HepG2 (cell line): ENCODE measurements around the gene PCSK6. TPM values are rescaled to one million over a fixed set of nuclear protein-coding genes. Genes with fewer than 3 reads are reported as not detected.
A peak's percentile ranks its signal among the peaks of the same experiment; 100 is the strongest.

Source experiments
- ATAC-seq: fragments of 200-7000 bp; cut with Tn5 transposase; 3 replicates; pipeline ENCODE4 v1.9.1; 2020; ENCODE audit warnings: mild to moderate bottlenecking, moderate library complexity
- BruUV-seq: library from RNA; stranded (reverse); fragments of 400-500 nt; replicated peaks from 2 replicates; lab custom pipeline; 2021; lab: Mats Ljungman, UMichigan
- CTCF ChIA-PET: fragments of 300-600 bp; formaldehyde crosslinking; extraction: SDS; loops from one replicate; lab custom pipeline; 2021; ENCODE audit warnings: low total read pairs, inconsistent platforms, low intra/inter-chr PET ratio; lab: Yijun Ruan, JAX
- POLR2A ChIA-PET: fragments of 350-600 bp; sonication (Branson Sonifier 250); formaldehyde crosslinking; loops from one replicate; lab custom pipeline; 2020; ENCODE audit warnings: antibody characterized with exemption, inconsistent platforms; lab: Yijun Ruan, JAX
- DNase-seq: peaks from one replicate; pipeline ENCODE4 v3.0.0-alpha.2; 2015; ENCODE audit warnings: low spot score
- FAIRE-seq: peaks from 3 replicates; lab custom pipeline; 2011; peaks lifted over from hg19 to GRCh38; lab: Jason Lieb, UNC
- H2AFZ ChIP-seq: one replicate; pipeline ENCODE4 v1.6.1; 2011; ENCODE audit warnings: low read length, inconsistent platforms
- H3K27ac ChIP-seq: fragments of 300-600 bp; 3 replicates; pipeline ENCODE4 v1.8.0; 2011; ENCODE audit warnings: mixed run types, mild to moderate bottlenecking, mixed read lengths, low read length, inconsistent platforms; ENCODE audit not compliant: insufficient read depth; ENCODE audit errors: extremely low read length
- H3K27me3 ChIP-seq, 2 experiments: fragments of 200-600 bp in 1 of 2; 2 replicates in 1 of 2; 3 replicates in 1 of 2; pipeline versions ENCODE4 v1.6.0 to v1.8.0; 2011; ENCODE audit warnings: low read length in 2 of 2, mild to moderate bottlenecking in 2 of 2, moderate library complexity in 2 of 2, inconsistent platforms in 1 of 2; ENCODE audit not compliant: insufficient read depth in 2 of 2, control insufficient read depth in 1 of 2
- H3K36me3 ChIP-seq, 2 experiments: fragments of 200-600 bp in 1 of 2; replicated peaks in 1 of 2; 2 replicates in 1 of 2; 3 replicates in 1 of 2; pipeline versions ENCODE4 v1.5.1 to v1.8.0; 2011; ENCODE audit warnings: low read length in 2 of 2, inconsistent platforms in 1 of 2; ENCODE audit not compliant: insufficient read depth in 2 of 2, control insufficient read depth in 1 of 2
- H3K4me1 ChIP-seq: 2 replicates; pipeline ENCODE4 v1.5.1; 2012; ENCODE audit warnings: low read length, inconsistent platforms; ENCODE audit not compliant: insufficient read depth
- H3K4me2 ChIP-seq: 2 replicates; pipeline ENCODE4 v1.6.0; 2011; ENCODE audit warnings: low read depth, low read length, inconsistent platforms
- H3K4me3 ChIP-seq, 3 experiments: fragments of 200-600 bp in 1 of 3; sonication (generic), shearing (Covaris generic) in 1 of 3; replicated peaks in 1 of 3; 2 replicates each; pipeline ENCODE4 v1.5.1; 2011 to 2016; ENCODE audit warnings: low read length in 3 of 3, inconsistent platforms in 2 of 3, low read depth in 2 of 3, mild to moderate bottlenecking in 2 of 3, control low read depth in 1 of 3, mixed read lengths in 1 of 3; ENCODE audit not compliant: insufficient read depth in 1 of 3
- H3K79me2 ChIP-seq: one replicate; pipeline ENCODE4 v1.6.1; 2011; ENCODE audit warnings: low read length, inconsistent platforms; ENCODE audit not compliant: insufficient read depth
- H3K9ac ChIP-seq: 2 replicates; pipeline ENCODE4 v1.6.0; 2011; ENCODE audit warnings: mild to moderate bottlenecking, low read depth, low read length, inconsistent platforms; ENCODE audit not compliant: insufficient read depth
- H3K9me3 ChIP-seq: 2 replicates; pipeline ENCODE4 v1.5.1; 2012; ENCODE audit warnings: mild to moderate bottlenecking, low read length
- H4K20me1 ChIP-seq: 2 replicates; pipeline ENCODE4 v1.6.0; 2011; ENCODE audit warnings: inconsistent platforms, mild to moderate bottlenecking, low read length, moderate library complexity; ENCODE audit not compliant: insufficient read depth
- HMG20B ChIP-seq: conservative IDR thresholded peaks from 2 replicates; pipeline ENCODE4 v1.6.1; 2016; ENCODE audit warnings: missing genetic modification reagents, missing compliant biosample characterization
- KDM6A ChIP-seq: IDR thresholded peaks from 2 replicates; pipeline ENCODE4 v1.6.1; 2016; ENCODE audit warnings: low read depth
- LRRFIP1 ChIP-seq: sonication (generic); formaldehyde crosslinking; conservative IDR thresholded peaks from 2 replicates; pipeline ENCODE4 v1.4.0; 2020; ENCODE audit warnings: missing genetic modification reagents
- SP1 ChIP-seq, 2 experiments: fragments of 450-650 bp in 1 of 2; sonication (generic) in 1 of 2; formaldehyde crosslinking in 1 of 2; IDR thresholded peaks; 2 replicates each; pipeline versions ENCODE4 v1.4.0 to v1.6.1; 2016 to 2020; ENCODE audit warnings: missing genetic modification reagents in 1 of 2
- TIGD3 ChIP-seq: sonication (generic); formaldehyde crosslinking; IDR thresholded peaks from 2 replicates; pipeline ENCODE4 v1.5.1; 2020; ENCODE audit warnings: mild to moderate bottlenecking, missing genetic modification reagents, borderline replicate concordance
- ZBTB39 ChIP-seq: sonication (generic); formaldehyde crosslinking; IDR thresholded peaks from 2 replicates; pipeline ENCODE4 v1.5.0; 2020; ENCODE audit warnings: missing genetic modification reagents
- ZNF276 ChIP-seq: sonication (generic); formaldehyde crosslinking; IDR thresholded peaks from 2 replicates; pipeline ENCODE4 v1.4.0; 2020; ENCODE audit warnings: mild to moderate bottlenecking, low read depth, missing genetic modification reagents
- ZNF710 ChIP-seq: sonication (generic); formaldehyde crosslinking; IDR thresholded peaks from 2 replicates; pipeline ENCODE4 v1.5.0; 2020; ENCODE audit warnings: mild to moderate bottlenecking, missing genetic modification reagents, borderline replicate concordance
- ZNF75D ChIP-seq: sonication (generic); formaldehyde crosslinking; IDR thresholded peaks from 2 replicates; pipeline ENCODE4 v1.8.1; 2023; ENCODE audit warnings: missing genetic modification reagents, mild to moderate bottlenecking, borderline replicate concordance
- WGBS: methylation state at CpG from one replicate; pipeline ENCODE4 v1.1.6; 2017; ENCODE audit warnings: low lambda C conversion rate; 5-methylcytosine and 5-hydroxymethylcytosine counted together
- in situ Hi-C: cut with HindIII; loops from 2 replicates; pipeline ENCODE4 v1.10.0; 2017; ENCODE audit warnings: low pct_unique_long_range_greater_than_20kb; ENCODE audit not compliant: extremely low pct_ligation_motif_present
- intact Hi-C: fragments of 100-400 bp; cut with micrococcal nuclease; formaldehyde crosslinking; loops from one replicate; pipeline ENCODE4 v1.10.0; 2022; ENCODE audit not compliant: unreplicated experiment
- polyA plus RNA-seq, 8 experiments: library from polyadenylated mRNA; depleted of rRNA in 3 of 8; stranded (reverse) in 7 of 8; unstranded in 1 of 8; fragments of >200 nt; fragmentation: Illumina TruSeq in 4 of 8; extraction: Trizol in 4 of 8; gene quantifications; 2 replicates each; pipeline versions ENCODE4 v1.2.1 to v1.2.3, GENCODE V29; 2011 to 2016; ENCODE audit warnings: low read depth in 4 of 8, missing spikeins in 1 of 8, mixed read lengths in 1 of 8; ENCODE audit not compliant: insufficient read depth in 1 of 8
- total RNA-seq, 5 experiments: library from RNA; depleted of rRNA; stranded (reverse); fragments of >200 nt; fragmentation: Illumina TruSeq; extraction: Trizol; gene quantifications; 2 replicates each; pipeline ENCODE4 v1.2.3, GENCODE V29; 2016; ENCODE audit warnings: low read depth in 1 of 5

The PCSK6 gene
- total and polyA plus RNA-seq, 2 of the 13 experiments (the other 11 are each of a cell fraction or from before 2014, with no cell fraction given): 56.5 to 155 TPM

GRCh38 chr15:101294731-101295606, 194.5 kb downstream of the PCSK6 start, which contains the start of gene SNRPA1:
Gene SNRPA1, minus strand, starts transcription at chr15:101295248. Its CDS starts 70 bp downstream, at chr15:101295178.
- Histone ChIP-seq H3K9ac (peak within 1 kb of the TSS; percentile 95), H3K4me3 (peak within 1 kb of the TSS; percentile 66 to 90 (median 77)), H3K27me3 (no peaks in the 10 kb centered on the region; a peak in 1 of 5 replicates), H3K4me1 (peaks cover 34% of the 10 kb centered on the region), H3K36me3 (peaks cover 0 to 13% of the 10 kb centered on the region in 2 experiments; a peak in 3 of 5 replicates), H3K79me2 (peaks cover 59% of the 10 kb centered on the region), H4K20me1 (peaks cover 22% of the 10 kb centered on the region), H3K4me2 (peak within 1 kb of the TSS; percentile 95), H3K27ac (peak within 1 kb of the TSS; percentile 85), H3K9me3 (no peaks in the 10 kb centered on the region), H2AFZ (no peak within 1 kb of the TSS)
- intact Hi-C loops (loop anchor here (5.0 kb wide), 1 partner anchor 357 kb away; the partner anchor contains the start of gene TM2D3), in situ Hi-C loops (loop anchor here (10.0 kb wide), 1 partner anchor 200 kb away; no protein-coding TSS in a partner anchor)
- 2% methylated on average over 51 of the region's 87 CpGs for WGBS
- FAIRE-seq: no peak
- TSS peak; percentile 47 for BruUV-seq
- ChIA-PET POLR2A (interaction anchor here (0.6 to 2.1 kb wide), 9 partner anchors 9 to 321 kb away, joined by 3 to 13 read pairs (median 3); no protein-coding TSS in a partner anchor), CTCF (no interaction called here)
- DNase-seq: peak; percentile 84
- peak; percentile 85 for ATAC-seq
- TF ChIP-seq TIGD3 (0 out of 2 replicates have a peak, but pooled peaks have one; percentile 75), KDM6A (CRISPR knock-in tag) (no peak), ZNF276 (CRISPR knock-in tag) (peak; percentile 91), ZBTB39 (CRISPR knock-in tag) (peak; percentile 74), LRRFIP1 (CRISPR knock-in tag) (no peak), ZNF710 (CRISPR knock-in tag) (peak; percentile 70; the same call in 1 of the 2 replicates), HMG20B (no peak; the same call in none of the 2 replicates), SP1 (IDR thresholded peaks at IDR 0.05) (no peak), SP1 (CRISPR knock-in tag; IDR thresholded peaks at IDR 0.05) (peak; percentile 98), ZNF75D (CRISPR knock-in tag) (no peak)
